T-helper 17 cell (primary cell): ENCODE results near the gene GP5. TPM values are rescaled to one million over a fixed set of nuclear protein-coding genes. Genes with fewer than 3 reads are reported as not detected.

Experiments
- ATAC-seq: fragments of 150-1000 bp; cut with Tn5 transposase; 2 replicates; pipeline ENCODE4 v1.10.0; 2021; ENCODE audit warnings: mild to moderate bottlenecking, moderate library complexity
- DNase-seq, 3 donors: peaks; one replicate each; pipeline versions ENCODE4 v3.0.0 to v3.0.0-alpha.2; 2020 to 2021
- H3K9me3 ChIP-seq: one replicate; pipeline ENCODE4 v1.7.0; 2013; ENCODE audit warnings: low read length, mild to moderate bottlenecking; ENCODE audit not compliant: control insufficient read depth, poor library complexity, severe bottlenecking
- H3K27ac Mint-ChIP-seq: one replicate; pipeline ENCODE4 v1.8.0; 2022; ENCODE audit warnings: mild to moderate bottlenecking, moderate library complexity, mixed read lengths
- H3K27me3 Mint-ChIP-seq: one replicate; pipeline ENCODE4 v1.8.0; 2022; ENCODE audit warnings: mixed read lengths
- H3K36me3 Mint-ChIP-seq: one replicate; pipeline ENCODE4 v1.8.0; 2022; ENCODE audit warnings: low read depth, mixed read lengths
- H3K4me1 Mint-ChIP-seq: one replicate; pipeline ENCODE4 v1.8.0; 2022; ENCODE audit warnings: mild to moderate bottlenecking, mixed read lengths
- H3K4me3 Mint-ChIP-seq: one replicate; pipeline ENCODE4 v1.8.0; 2022; ENCODE audit warnings: mild to moderate bottlenecking, moderate library complexity, mixed read lengths
- total RNA-seq, 4 donors: library from RNA in 2 of 4; stranded (reverse) in 2 of 4; gene quantifications; one replicate each; pipeline ENCODE4 v1.2.3 and lab custom pipeline; 2022 to 2026

GP5 gene
- total RNA-seq, 2 donors from 2014 or later: 4.0 to 6.1 TPM

GRCh38 chr3:194346621-194347020 is 52.4 kb downstream of the GP5 start:
- DNase-seq (no peak), ATAC-seq (no peak)
- Mint-ChIP-seq H3K4me1 (no peaks in the 10 kb centered on the region), H3K27ac (no peak overlapping the region), H3K4me3 (no peak overlapping the region), H3K36me3 (peaks cover under 1% of the 10 kb centered on the region), H3K27me3 (peaks cover 12% of the 10 kb centered on the region)
- no peaks in the 10 kb centered on the region for H3K9me3 ChIP-seq

- DNase-seq (no peak), ATAC-seq (no peak)
- Mint-ChIP-seq H3K36me3 (peaks cover 2% of the 10 kb centered on the region), H3K4me1 (no peaks in the 10 kb centered on the region), H3K27me3 (peaks cover 17% of the 10 kb centered on the region), H3K4me3 (no peak overlapping the region), H3K27ac (no peak overlapping the region)
- H3K9me3 ChIP-seq: no peaks in the 10 kb centered on the region
These were observed 53.0 kb downstream of the GP5 start for GRCh38 chr3:194346035-194346434.

Other genes starting within 250 kb of the GP5 start
- not detected for gene CPN2, start 47.9 kb downstream of the GP5 start, total RNA-seq
- gene LRRC15, start 29.5 kb downstream of the GP5 start, total RNA-seq: not detected
- 10 to 100 TPM; 65.6 to 81.0 TPM for gene ATP13A3, start 87.7 kb upstream of the GP5 start, total RNA-seq
- under 1 TPM; 0.87 to 0.94 TPM for gene TMEM44, start 234.2 kb upstream of the GP5 start, total RNA-seq